OCI-LY1 (cell line): ENCODE data around the gene ST6GAL2.

ENCODE experiments used
- EZH2 ChIP-seq: fragments of 200-600 bp; sonication (generic), shearing (Covaris generic); IDR thresholded peaks from 2 replicates; pipeline ENCODE4 v1.8.0; 2017; ENCODE audit warnings: borderline replicate concordance, mixed run types, mild to moderate bottlenecking, antibody characterized with exemption, low read length, moderate library complexity, mixed read lengths
- TF ChIP-seq, protein P1 (sequence below): fragments of 200-600 bp; sonication (generic), shearing (Covaris generic); IDR thresholded peaks from 2 replicates; pipeline ENCODE4 v1.5.1; 2017; ENCODE audit warnings: mild to moderate bottlenecking, antibody characterized with exemption, low read length, moderate library complexity, mixed read lengths

DNA sequence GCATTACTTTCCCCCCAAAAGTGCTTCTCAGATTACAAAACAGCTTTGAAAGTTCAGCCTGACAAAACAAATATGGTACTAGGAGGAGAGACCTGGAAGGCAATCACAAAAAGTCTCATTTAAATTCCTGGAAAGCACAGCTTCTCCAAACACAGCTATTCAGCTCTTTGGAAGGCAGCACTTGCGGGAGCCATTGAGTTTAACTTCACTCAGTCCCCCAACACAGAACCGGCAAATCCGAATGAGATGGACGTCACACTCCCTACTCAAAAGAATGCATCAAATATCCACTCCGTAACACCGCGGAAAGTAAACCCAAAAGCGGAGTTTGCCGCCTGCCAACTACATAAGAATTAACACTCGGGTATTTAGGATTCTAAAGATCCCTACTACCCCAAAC, 638 bp downstream of the ST6GAL2 start:
- TF ChIP-seq, protein P1, sequence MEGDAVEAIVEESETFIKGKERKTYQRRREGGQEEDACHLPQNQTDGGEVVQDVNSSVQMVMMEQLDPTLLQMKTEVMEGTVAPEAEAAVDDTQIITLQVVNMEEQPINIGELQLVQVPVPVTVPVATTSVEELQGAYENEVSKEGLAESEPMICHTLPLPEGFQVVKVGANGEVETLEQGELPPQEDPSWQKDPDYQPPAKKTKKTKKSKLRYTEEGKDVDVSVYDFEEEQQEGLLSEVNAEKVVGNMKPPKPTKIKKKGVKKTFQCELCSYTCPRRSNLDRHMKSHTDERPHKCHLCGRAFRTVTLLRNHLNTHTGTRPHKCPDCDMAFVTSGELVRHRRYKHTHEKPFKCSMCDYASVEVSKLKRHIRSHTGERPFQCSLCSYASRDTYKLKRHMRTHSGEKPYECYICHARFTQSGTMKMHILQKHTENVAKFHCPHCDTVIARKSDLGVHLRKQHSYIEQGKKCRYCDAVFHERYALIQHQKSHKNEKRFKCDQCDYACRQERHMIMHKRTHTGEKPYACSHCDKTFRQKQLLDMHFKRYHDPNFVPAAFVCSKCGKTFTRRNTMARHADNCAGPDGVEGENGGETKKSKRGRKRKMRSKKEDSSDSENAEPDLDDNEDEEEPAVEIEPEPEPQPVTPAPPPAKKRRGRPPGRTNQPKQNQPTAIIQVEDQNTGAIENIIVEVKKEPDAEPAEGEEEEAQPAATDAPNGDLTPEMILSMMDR = no peak
- no peak for TF ChIP-seq EZH2
